A549 (cell line): ENCODE results near the gene BBS9. TPM values are rescaled to one million over a fixed set of nuclear protein-coding genes. Genes with fewer than 3 reads are reported as not detected.

ENCODE experiments used
- ATAC-seq, 2 experiments: fragments of 200-7000 bp in 1 of 2; fragments of >200 bp in 1 of 2; cut with Nextera tagmentation in 1 of 2; cut with Tn5 transposase in 1 of 2; 3 replicates each; pipeline versions ENCODE4 v1.8.0 to v1.9.1; 2018 to 2020; ENCODE audit warnings: mild to moderate bottlenecking in 1 of 2, moderate library complexity in 1 of 2
- CTCF ChIA-PET: fragments of 300-600 bp; sonication (Branson Sonifier 250); formaldehyde crosslinking; extraction: SDS; loops from one replicate; lab custom pipeline; 2021; ENCODE audit warnings: antibody characterized with exemption, inconsistent platforms; lab: Yijun Ruan, JAX
- POLR2A ChIA-PET: fragments of 350-600 bp; formaldehyde crosslinking; extraction: SDS; loops from one replicate; lab custom pipeline; 2021; ENCODE audit warnings: antibody characterized with exemption, inconsistent platforms; lab: Yijun Ruan, JAX
- DNase-seq, 2 experiments: peaks; one replicate each; pipeline versions ENCODE4 v3.0.0 to v3.0.0-alpha.2; 2011 to 2016; ENCODE audit warnings: low read depth in 1 of 2, low spot score in 1 of 2
- FAIRE-seq: peaks from 2 replicates; lab custom pipeline; 2011; peaks lifted over from hg19 to GRCh38; lab: Jason Lieb, UNC
- H3K27ac ChIP-seq, 2 experiments: fragments of >200 bp; sonication (Bioruptor Twin); formaldehyde crosslinking; 3 replicates each; pipeline ENCODE4 v1.5.1; 2016 to 2017
- H3K4me1 ChIP-seq: fragments of >200 bp; sonication (Bioruptor Twin); formaldehyde crosslinking; 3 replicates; pipeline ENCODE4 v1.6.1; 2016
- H3K4me2 ChIP-seq: fragments of >200 bp; sonication (Bioruptor Twin); formaldehyde crosslinking; 3 replicates; pipeline ENCODE4 v1.6.1; 2016
- H3K4me3 ChIP-seq: fragments of >200 bp; sonication (Bioruptor Twin); formaldehyde crosslinking; 3 replicates; pipeline ENCODE4 v1.5.1; 2016
- H3K9me3 ChIP-seq: fragments of >200 bp; sonication (Bioruptor Twin); formaldehyde crosslinking; 3 replicates; pipeline ENCODE4 v1.6.1; 2016
- ATOH8 ChIP-seq: fragments of 250-450 bp; sonication (Bioruptor Pico); IDR thresholded peaks from 2 replicates; pipeline ENCODE4 v1.5.0; 2020; ENCODE audit warnings: low read depth, mild to moderate bottlenecking, moderate library complexity
- CEBPB ChIP-seq, 2 experiments: fragments of >200 bp in 1 of 2; sonication (Bioruptor Twin) in 1 of 2; formaldehyde crosslinking in 1 of 2; IDR thresholded peaks; 2 replicates each; pipeline ENCODE4 v1.6.1; 2012 to 2016
- CHD2 ChIP-seq: fragments of 150-350 bp; IDR thresholded peaks from 2 replicates; pipeline ENCODE4 v1.6.1; 2014; ENCODE audit warnings: low read length; ENCODE audit not compliant: partially characterized antibody
- CHD4 ChIP-seq: fragments of 200-600 bp; sonication (generic); IDR thresholded peaks from 2 replicates; pipeline ENCODE4 v1.6.1; 2016; ENCODE audit warnings: antibody characterized with exemption, mild to moderate bottlenecking, borderline replicate concordance
- CTCF ChIP-seq: fragments of >200 bp; sonication (Bioruptor Twin); formaldehyde crosslinking; IDR thresholded peaks from 3 replicates; pipeline ENCODE4 v1.5.1; 2016
- EHF ChIP-seq: fragments of 250-450 bp; sonication (Bioruptor Pico); IDR thresholded peaks from 2 replicates; pipeline ENCODE4 v1.5.0; 2020; ENCODE audit warnings: mild to moderate bottlenecking
- EHMT2 ChIP-seq: fragments of 200-600 bp; sonication (generic); IDR thresholded peaks from 2 replicates; pipeline ENCODE4 v1.6.1; 2016; ENCODE audit warnings: antibody characterized with exemption, low read depth, mild to moderate bottlenecking, moderate library complexity
- EP300 ChIP-seq, 2 experiments: fragments of >200 bp; sonication (Bioruptor Twin); formaldehyde crosslinking; IDR thresholded peaks; 2 replicates in 1 of 2; 3 replicates in 1 of 2; pipeline ENCODE4 v1.6.1; 2016 to 2017
- FOXS1 ChIP-seq: fragments of 250-450 bp; sonication (Bioruptor Pico); IDR thresholded peaks from 2 replicates; pipeline ENCODE4 v1.5.0; 2020; ENCODE audit warnings: mild to moderate bottlenecking, moderate library complexity
- GATA3 ChIP-seq: IDR thresholded peaks from 2 replicates; pipeline ENCODE4 v1.6.1; 2012; ENCODE audit warnings: borderline replicate concordance
- HES2 ChIP-seq: fragments of >200 bp; sonication (Bioruptor Twin); formaldehyde crosslinking; IDR thresholded peaks from 2 replicates; pipeline ENCODE4 v1.6.1; 2016
- HMGXB4 ChIP-seq: fragments of 250-450 bp; sonication (Bioruptor Pico); IDR thresholded peaks from 2 replicates; pipeline ENCODE4 v1.5.0; 2021; ENCODE audit warnings: mild to moderate bottlenecking, moderate library complexity, borderline replicate concordance
- HOXA7 ChIP-seq: fragments of 250-450 bp; sonication (Bioruptor Pico); IDR thresholded peaks from 2 replicates; pipeline ENCODE4 v1.5.0; 2020; ENCODE audit warnings: mild to moderate bottlenecking, moderate library complexity
- HOXB5 ChIP-seq: fragments of 250-450 bp; sonication (Bioruptor Pico); IDR thresholded peaks from 2 replicates; pipeline ENCODE4 v1.5.0; 2020; ENCODE audit warnings: mild to moderate bottlenecking, moderate library complexity
- JUN ChIP-seq, 2 experiments: fragments of >200 bp; sonication (Bioruptor Twin); formaldehyde crosslinking; IDR thresholded peaks; 2 replicates in 1 of 2; 3 replicates in 1 of 2; pipeline ENCODE4 v1.6.1; 2016 to 2017
- JUNB ChIP-seq: fragments of >200 bp; sonication (Bioruptor Twin); formaldehyde crosslinking; IDR thresholded peaks from 2 replicates; pipeline ENCODE4 v1.6.1; 2016
- NPAS2 ChIP-seq: fragments of 250-450 bp; sonication (Bioruptor Pico); IDR thresholded peaks from 2 replicates; pipeline ENCODE4 v1.8.0; 2022; ENCODE audit warnings: mild to moderate bottlenecking, moderate library complexity, borderline replicate concordance
- PBX3 ChIP-seq: IDR thresholded peaks from 2 replicates; pipeline ENCODE4 v1.6.1; 2012
- PHF8 ChIP-seq: fragments of 200-600 bp; sonication (generic); IDR thresholded peaks from 2 replicates; pipeline ENCODE4 v1.6.1; 2016; ENCODE audit warnings: low read depth, mild to moderate bottlenecking, antibody characterized with exemption, moderate library complexity, borderline replicate concordance
- POLR2AphosphoS2 ChIP-seq: conservative IDR thresholded peaks from 2 replicates; pipeline ENCODE4 v1.6.1; 2012; ENCODE audit warnings: low read length, improper control_type of control experiment, inconsistent platforms
- REST ChIP-seq: fragments of 200-600 bp; sonication (generic); IDR thresholded peaks from 2 replicates; pipeline ENCODE4 v1.6.1; 2016; ENCODE audit warnings: antibody characterized with exemption, mild to moderate bottlenecking, moderate library complexity
- SREBF2 ChIP-seq: fragments of 450-650 bp; IDR thresholded peaks from 2 replicates; pipeline ENCODE4 v1.6.1; 2014; ENCODE audit warnings: mild to moderate bottlenecking, moderate library complexity
- ZFP36 ChIP-seq: fragments of 450-650 bp; IDR thresholded peaks from 2 replicates; pipeline ENCODE4 v1.6.1; 2014; ENCODE audit warnings: borderline replicate concordance; ENCODE audit not compliant: partially characterized antibody
- ZSCAN20 ChIP-seq: fragments of 250-450 bp; sonication (Bioruptor Pico); IDR thresholded peaks from 2 replicates; pipeline ENCODE4 v1.8.0; 2022; ENCODE audit warnings: mild to moderate bottlenecking, moderate library complexity
- WGBS: methylation state at CpG from one replicate; pipeline ENCODE4 v1.1.6; 2017; ENCODE audit errors: missing lambda C conversion rate; 5-methylcytosine and 5-hydroxymethylcytosine counted together
- polyA plus RNA-seq, 4 experiments: library from polyadenylated mRNA; depleted of rRNA in 3 of 4; stranded (reverse); fragments of >200 nt; fragmentation: RNase III in 1 of 4; extraction: RNeasy Plus Mini Kit Qiagen cat#74134 plus additional on column Dnase treatment in 1 of 4; gene quantifications; 2 replicates in 3 of 4; 3 replicates in 1 of 4; pipeline ENCODE4 v1.2.3, GENCODE V29; 2011 to 2017

Gene BBS9
- polyA plus RNA-seq, 2 of the 4 experiments (the other 2 are of a cell fraction) = 8.3 to 9.1 TPM

- TF ChIP-seq JUNB = no peak
- TF ChIP-seq POLR2AphosphoS2 = no peak
- TF ChIP-seq CEBPB (IDR thresholded peaks at IDR 0.05) = no peak
- no peak for TF ChIP-seq SREBF2
- TF ChIP-seq CTCF = no peak
- no peak for TF ChIP-seq PBX3
- TF ChIP-seq NPAS2 (CRISPR knock-in tag) = no peak
- no peak for TF ChIP-seq JUN (IDR thresholded peaks at IDR 0.05)
- TF ChIP-seq EHMT2 = no peak
- no peak for TF ChIP-seq EP300 (IDR thresholded peaks at IDR 0.05)
- no peak for TF ChIP-seq ZFP36
- TF ChIP-seq HOXB5 (CRISPR knock-in tag) = no peak
- TF ChIP-seq GATA3 = no peak
- no peak for TF ChIP-seq FOXS1 (CRISPR knock-in tag)
- no peak for TF ChIP-seq HES2
- 54% methylated on average over 4 of the region's 4 CpGs for WGBS
- ChIA-PET CTCF (interaction anchor here (1.0 kb wide), 1 partner anchor 13 kb away, joined by 3 read pairs; no protein-coding TSS in a partner anchor), POLR2A (no interaction called here)
- H3K4me1 ChIP-seq = no peaks in the 10 kb centered on the region
- ATAC-seq = no peak
- no peaks in the 10 kb centered on the region for H3K9me3 ChIP-seq
- no peak for DNase-seq
- H3K27ac ChIP-seq = no peak overlapping the region
- H3K4me3 ChIP-seq = no peak overlapping the region
- FAIRE-seq = no peak
- H3K4me2 ChIP-seq = no peak overlapping the region
Observed at GRCh38 chr7:33531888-33532287, 402.5 kb downstream of the BBS9 start.

- no peaks in the 10 kb centered on the region for H3K4me1 ChIP-seq
- no peak overlapping the region for H3K4me3 ChIP-seq
- FAIRE-seq = no peak
- ChIA-PET POLR2A (no interaction called here), CTCF (no interaction called here)
- ATAC-seq = no peak
- no peak overlapping the region for H3K4me2 ChIP-seq
- no peak overlapping the region for H3K27ac ChIP-seq
- TF ChIP-seq ZSCAN20 (CRISPR knock-in tag) = no peak
- TF ChIP-seq PHF8 = no peak
- no peak for TF ChIP-seq HOXA7 (CRISPR knock-in tag)
- TF ChIP-seq REST = no peak
- no peak for TF ChIP-seq EHF
- no peak for TF ChIP-seq ATOH8 (CRISPR knock-in tag)
- TF ChIP-seq CHD4 = no peak
- no peak for TF ChIP-seq CHD2
- TF ChIP-seq HMGXB4 (CRISPR knock-in tag) = no peak
- WGBS = 34% methylated on average over 1 of the region's 1 CpG
- H3K9me3 ChIP-seq = no peaks in the 10 kb centered on the region
- DNase-seq = no peak
Observed at GRCh38 chr7:33534833-33535232, 405.5 kb downstream of the BBS9 start.
